GM08714 (cell line): Measurements from ENCODE around the gene TAOK3.

Experiments
- H3K4me3 ChIP-seq: fragments of 200-500 bp; sonication (Bioruptor generic); 2 replicates; pipeline ENCODE4 v1.5.1; 2014; ENCODE audit warnings: mild to moderate bottlenecking, low read length, inconsistent platforms
- ZNF274 ChIP-seq: IDR thresholded peaks from 2 replicates; pipeline ENCODE4 v1.6.1; 2012; ENCODE audit warnings: mild to moderate bottlenecking, low read depth, low read length

The TAOK3 gene

GRCh38 chr12:118120579-118121363, 251.9 kb downstream of the TAOK3 start:
- no peak for TF ChIP-seq ZNF274
- H3K4me3 ChIP-seq = no peak overlapping the region

DNA sequence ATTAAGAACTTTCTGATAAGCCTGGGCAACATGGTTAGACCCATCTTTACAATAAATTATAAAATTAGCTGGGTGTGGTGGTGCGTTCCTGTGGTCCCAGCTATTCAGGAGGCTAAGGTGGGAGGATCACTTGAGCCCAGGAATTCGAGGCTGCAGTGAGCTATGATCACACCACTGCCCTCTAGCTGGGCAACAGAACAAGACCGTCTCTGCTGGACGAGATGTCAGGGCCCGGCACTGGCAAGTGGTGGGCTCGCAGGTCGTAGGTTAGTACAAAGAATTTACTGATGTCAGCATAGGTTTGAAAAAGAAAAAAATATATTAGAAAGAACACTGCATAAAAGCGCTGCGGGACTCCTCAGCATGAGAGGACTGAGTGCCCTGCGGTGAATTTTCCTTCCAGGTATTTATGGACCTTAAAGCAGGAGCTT, 253.2 kb downstream of the TAOK3 start:
- no peak for TF ChIP-seq ZNF274
- H3K4me3 ChIP-seq = no peak overlapping the region

GRCh38 chr12:118109088-118109487, 263.6 kb downstream of the TAOK3 start:
- no peak overlapping the region for H3K4me3 ChIP-seq
- TF ChIP-seq ZNF274 = no peak

- no peak overlapping the region for H3K4me3 ChIP-seq
- no peak for TF ChIP-seq ZNF274
These were observed 265.0 kb downstream of the TAOK3 start for GRCh38 chr12:118107694-118108093.

DNA sequence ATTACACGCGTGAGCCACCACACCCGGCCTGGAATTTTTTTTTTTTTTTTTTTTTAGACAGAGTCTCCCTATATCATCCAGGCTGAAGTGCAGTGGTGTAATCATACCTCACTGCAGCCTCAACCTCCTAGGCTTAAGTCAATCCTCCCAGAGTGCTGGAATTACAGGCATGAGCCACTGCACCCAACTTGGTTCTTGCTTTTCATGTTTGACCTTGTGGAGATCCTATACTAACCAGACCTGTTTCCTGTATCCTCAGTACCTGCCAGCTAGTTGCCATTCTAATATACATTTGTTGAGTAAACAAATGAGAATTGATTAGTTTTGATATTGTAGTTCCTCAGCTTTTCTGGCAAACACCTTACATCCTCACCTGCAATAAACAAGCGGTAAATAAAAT, 265.7 kb downstream of the TAOK3 start:
- TF ChIP-seq ZNF274 = no peak
- no peak overlapping the region for H3K4me3 ChIP-seq

- peak within 1 kb of the TSS; percentile 61 for H3K4me3 ChIP-seq
- no peak for TF ChIP-seq ZNF274
These were observed 268.9 kb downstream of the TAOK3 start, which contains the start of gene VSIG10 for GRCh38 chr12:118103601-118104382. VSIG10 (minus strand) TSS chr12:118104011; CDS start chr12:118103671, 340 bp downstream.

GRCh38 chr12:118103201-118103600, 269.5 kb downstream of the TAOK3 start:
- H3K4me3 ChIP-seq = peak overlapping the region; percentile 61
- no peak for TF ChIP-seq ZNF274

GRCh38 chr12:118102609-118103008, 270.1 kb downstream of the TAOK3 start:
- H3K4me3 ChIP-seq = no peak overlapping the region

DNA sequence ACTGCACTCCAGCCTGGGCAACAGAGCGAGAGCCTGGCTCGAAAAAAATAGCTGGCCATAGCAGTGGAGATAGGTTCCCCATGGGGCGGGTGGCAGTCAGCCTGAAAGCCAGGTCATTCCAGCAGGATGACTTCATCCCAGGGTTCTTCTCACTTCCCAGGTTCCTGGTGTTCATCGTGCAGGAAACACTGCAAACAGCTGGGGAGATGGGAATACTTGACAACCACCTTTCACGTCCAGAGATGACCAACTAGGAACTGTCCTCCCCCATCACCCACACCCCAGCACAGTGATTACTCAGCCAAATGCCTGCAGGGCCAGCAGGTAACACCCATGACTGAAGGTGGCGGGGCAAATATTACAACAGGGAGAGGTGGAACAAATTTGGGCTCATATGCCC, 270.6 kb downstream of the TAOK3 start:
- no peak for TF ChIP-seq ZNF274
- no peak overlapping the region for H3K4me3 ChIP-seq

More at GRCh38 chr12:118102609-118103008, 270.1 kb downstream of the TAOK3 start:
- TF ChIP-seq ZNF274 = no peak

DNA sequence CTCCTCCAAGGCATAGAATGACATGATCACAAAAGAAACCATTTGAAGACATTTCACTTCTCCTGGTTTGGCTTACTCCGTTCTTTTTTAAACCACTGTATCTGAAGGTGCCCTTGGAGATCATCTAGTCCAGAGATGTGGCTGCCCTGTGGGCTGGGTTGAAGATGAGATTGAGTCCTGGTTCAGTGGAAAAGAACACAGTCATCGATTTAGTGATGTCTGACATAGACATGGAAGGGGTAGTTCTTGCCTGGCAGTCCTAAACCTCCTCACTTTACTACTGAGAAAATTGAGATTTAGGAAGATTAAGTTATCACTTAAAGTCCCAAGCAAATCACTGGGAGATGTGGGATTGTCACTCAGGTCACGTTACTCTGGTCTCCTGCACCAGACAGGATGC, 271.7 kb downstream of the TAOK3 start:
- no peak overlapping the region for H3K4me3 ChIP-seq
- no peak for TF ChIP-seq ZNF274
